Limb (tissue), 2 donors: ENCODE measurements around the gene SLC6A14.

Experiments used
- DNase-seq, 2 donors: peaks; one replicate each; pipeline ENCODE4 v3.0.0-alpha.2; 2016; ENCODE audit errors: extremely low spot score in 2 of 2

Gene SLC6A14

GRCh38 chrX:116436358-116436816 lies at the start of gene SLC6A14:
TSS of gene SLC6A14 (plus strand) at chrX:116436606. CDS start at chrX:116436710, 104 bp downstream.
- DNase-seq: no peak

GRCh38 chrX:116395752-116396151 lies 40.7 kb upstream of the SLC6A14 start:
- DNase-seq: no peak

GRCh38 chrX:116399681-116400080 lies 36.7 kb upstream of the SLC6A14 start:
- DNase-seq: no peak

- no peak for DNase-seq
Measured at GRCh38 chrX:116409219-116409618, 27.2 kb upstream of the SLC6A14 start.

- no peak for DNase-seq
Measured at GRCh38 chrX:116413273-116413672, 23.1 kb upstream of the SLC6A14 start.

- no peak for DNase-seq
Measured at GRCh38 chrX:116417214-116417613, 19.2 kb upstream of the SLC6A14 start.

GRCh38 chrX:116417968-116418367 lies 18.4 kb upstream of the SLC6A14 start:
- DNase-seq: no peak

- DNase-seq: no peak
Measured at GRCh38 chrX:116427978-116428377, 8.4 kb upstream of the SLC6A14 start.

- no peak for DNase-seq
Measured at GRCh38 chrX:116435597-116435996, 809 bp upstream of the SLC6A14 start.

GRCh38 chrX:116449156-116449555 lies 12.8 kb downstream of the SLC6A14 start:
- no peak for DNase-seq

GRCh38 chrX:116462822-116463221 lies 26.4 kb downstream of the SLC6A14 start, which contains the start of gene CT83:
TSS of gene CT83 (minus strand) at chrX:116462976. CDS start at chrX:116462856, 120 bp downstream.
- DNase-seq: no peak

GRCh38 chrX:116480059-116480458 lies 43.7 kb downstream of the SLC6A14 start:
- no peak for DNase-seq

GRCh38 chrX:116490104-116490503 lies 53.7 kb downstream of the SLC6A14 start:
- peak in 1 of 2 donors; percentile 13 for DNase-seq

GRCh38 chrX:116493271-116493670 lies 56.9 kb downstream of the SLC6A14 start:
- peak in 1 of 2 donors; percentile 25 for DNase-seq

GRCh38 chrX:116499780-116500179 lies 63.4 kb downstream of the SLC6A14 start:
- no peak for DNase-seq
